ENCODE data around the gene TMEM14B.
A peak's percentile ranks its signal among the peaks of the same experiment; 100 is the strongest.
"Not testable (repeated sequence)": the region's sequence is repeated elsewhere in the genome, so short reads cannot be mapped to it uniquely, and the experiment has no call there.

The TMEM14B gene

GRCh38 chr6:10733151-10733715 lies 14.4 kb upstream of the TMEM14B start:
- peaks cover 12% of the 10 kb centered on the region for H3K36me3 ChIP-seq (ENCODE audit: insufficient read depth, low read length)
- no peak overlapping the region for H3K9ac ChIP-seq (ENCODE audit: low read depth, low read length)
- H3K4me1 ChIP-seq (ENCODE audit: insufficient read depth, low read length) = no peaks in the 10 kb centered on the region; the same call in 1 of the 2 replicates
- no peaks in the 10 kb centered on the region for H3K9me3 ChIP-seq (ENCODE audit: control insufficient read depth, insufficient read depth, low read length)

DNA sequence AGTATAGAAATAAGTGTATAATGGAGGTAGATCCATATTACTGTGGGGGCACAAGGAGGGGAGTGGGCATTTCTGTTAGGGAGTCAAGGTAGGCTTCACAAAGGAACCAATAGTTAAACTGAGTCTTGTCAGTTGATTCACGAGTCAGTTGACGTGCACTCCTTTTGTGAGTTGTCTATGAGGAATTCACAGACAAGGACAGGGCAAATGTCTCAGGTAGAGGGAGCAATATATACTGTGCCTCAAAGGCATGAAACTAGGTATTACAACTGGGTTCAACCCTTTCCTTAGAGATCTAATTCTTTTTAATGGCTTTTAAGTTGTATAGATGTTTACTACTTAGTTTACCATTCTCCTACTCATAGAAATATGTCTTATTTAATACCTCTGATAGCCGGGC lies 13.7 kb upstream of the TMEM14B start:
- Histone ChIP-seq H3K36me3 (ENCODE audit: insufficient read depth, low read length) (peaks cover 12% of the 10 kb centered on the region), H3K4me1 (ENCODE audit: insufficient read depth, low read length) (no peaks in the 10 kb centered on the region; the same call in 1 of the 2 replicates), H3K9me3 (ENCODE audit: control insufficient read depth, insufficient read depth, low read length) (no peaks in the 10 kb centered on the region), H3K9ac (ENCODE audit: low read depth, low read length) (no peak overlapping the region)

DNA sequence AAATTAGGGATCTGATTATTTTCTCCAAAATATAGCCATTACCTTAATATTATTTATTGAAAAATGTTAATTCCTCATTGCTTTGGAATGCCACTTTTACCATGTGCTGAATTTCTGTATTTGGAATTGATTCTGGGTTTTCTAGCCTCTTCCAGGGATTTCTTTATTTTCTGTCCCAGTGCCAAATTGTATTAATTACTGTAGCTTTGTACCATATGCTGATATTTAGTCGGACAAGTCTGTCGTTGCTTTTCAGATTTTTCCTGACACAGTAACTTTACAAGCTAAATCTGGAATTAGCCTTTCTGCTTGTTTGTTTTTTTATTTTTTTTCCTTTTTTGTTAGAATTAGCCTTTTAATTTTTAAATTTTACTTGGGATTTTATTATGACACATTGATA lies 10.9 kb upstream of the TMEM14B start:
- no peaks in the 10 kb centered on the region; the same call in 1 of the 2 replicates for H3K36me3 ChIP-seq (ENCODE audit: insufficient read depth, low read length)
- H3K4me1 ChIP-seq (ENCODE audit: insufficient read depth, low read length) = no peaks in the 10 kb centered on the region; the same call in 1 of the 2 replicates
- H3K9me3 ChIP-seq (ENCODE audit: control insufficient read depth, insufficient read depth, low read length) = no peaks in the 10 kb centered on the region
- no peak overlapping the region for H3K9ac ChIP-seq (ENCODE audit: low read depth, low read length)

DNA sequence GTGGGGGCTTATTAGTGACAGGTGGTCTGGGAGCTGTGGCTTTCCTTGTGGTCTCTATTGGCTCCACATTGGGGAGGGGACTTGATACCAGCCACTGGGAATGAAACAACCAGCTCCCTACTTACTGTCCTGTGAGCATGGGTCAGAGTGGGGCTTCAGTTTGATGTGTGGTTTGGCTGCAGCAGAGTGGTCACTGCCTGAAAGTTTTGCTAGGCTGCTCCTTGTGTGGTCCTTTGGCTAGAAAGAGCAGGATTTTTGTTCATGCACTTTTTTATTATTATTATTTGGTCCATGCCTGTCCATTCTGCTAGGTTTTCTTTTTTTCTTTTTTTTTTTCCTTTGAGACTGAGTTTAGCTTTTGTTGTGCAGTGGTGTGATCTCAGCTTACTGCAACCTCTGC lies 7.5 kb upstream of the TMEM14B start:
- peaks cover 7% of the 10 kb centered on the region; the same call in 1 of the 2 replicates for H3K4me1 ChIP-seq (ENCODE audit: insufficient read depth, low read length)
- H3K9ac ChIP-seq (ENCODE audit: low read depth, low read length) = no peak overlapping the region
- H3K9me3 ChIP-seq (ENCODE audit: control insufficient read depth, insufficient read depth, low read length) = no peaks in the 10 kb centered on the region
- no peaks in the 10 kb centered on the region for H3K36me3 ChIP-seq (ENCODE audit: insufficient read depth, low read length)

DNA sequence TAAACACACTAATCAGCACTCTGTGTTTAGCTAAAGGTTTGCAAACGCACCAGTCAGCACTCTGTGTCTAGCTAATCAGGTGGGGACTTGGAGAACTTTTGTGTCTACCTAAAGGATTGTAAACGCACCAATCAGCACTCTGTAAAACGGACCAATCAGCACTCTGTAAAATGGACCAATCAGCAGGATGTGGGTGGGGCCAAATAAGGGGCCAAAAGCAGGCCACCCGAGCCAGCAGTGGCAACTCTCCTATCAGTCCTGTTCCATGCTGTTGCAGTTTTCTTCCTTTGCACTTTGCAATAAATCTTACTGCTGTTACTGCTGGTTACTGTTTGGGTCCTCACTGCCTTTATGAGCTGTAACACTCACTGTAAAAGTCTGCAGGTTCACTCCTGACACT lies 6.0 kb upstream of the TMEM14B start:
- not testable (repeated sequence) for H3K9me3 ChIP-seq (ENCODE audit: control insufficient read depth, insufficient read depth, low read length); H3K9ac ChIP-seq (ENCODE audit: low read depth, low read length); H3K36me3 ChIP-seq (ENCODE audit: insufficient read depth, low read length)
- peaks cover 12% of the 10 kb centered on the region for H3K4me1 ChIP-seq (ENCODE audit: insufficient read depth, low read length)

- Histone ChIP-seq H3K9me3 (ENCODE audit: control insufficient read depth, insufficient read depth, low read length) (no peaks in the 10 kb centered on the region), H3K9ac (ENCODE audit: low read depth, low read length) (no peak overlapping the region), H3K36me3 (ENCODE audit: insufficient read depth, low read length) (no peaks in the 10 kb centered on the region), H3K4me1 (ENCODE audit: insufficient read depth, low read length) (peaks cover 14% of the 10 kb centered on the region)
Measured at GRCh38 chr6:10742251-10742650, 5.4 kb upstream of the TMEM14B start.

DNA sequence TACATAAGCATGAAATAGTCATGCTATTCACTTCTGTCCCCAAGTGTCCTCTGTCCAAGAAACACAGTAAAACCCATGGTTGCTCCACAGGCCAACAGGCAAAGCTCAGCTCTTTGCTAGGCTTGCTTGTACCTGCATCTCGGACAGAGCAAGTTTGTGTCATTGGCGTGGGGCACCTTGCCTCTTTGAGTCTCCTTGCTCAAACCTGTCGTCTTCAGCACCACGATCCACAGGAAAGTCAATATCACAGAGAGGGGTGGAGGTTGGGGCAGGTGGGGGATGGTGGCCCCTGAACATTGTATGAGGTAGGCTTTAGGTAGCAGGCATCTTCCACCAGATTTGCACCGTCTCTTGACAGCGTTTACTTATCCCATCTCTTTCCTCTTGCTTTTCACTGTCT lies 4.1 kb upstream of the TMEM14B start:
- Histone ChIP-seq H3K4me1 (ENCODE audit: insufficient read depth, low read length) (peaks cover 14% of the 10 kb centered on the region), H3K36me3 (ENCODE audit: insufficient read depth, low read length) (no peaks in the 10 kb centered on the region), H3K9ac (ENCODE audit: low read depth, low read length) (no peak overlapping the region), H3K9me3 (ENCODE audit: control insufficient read depth, insufficient read depth, low read length) (no peaks in the 10 kb centered on the region)

DNA sequence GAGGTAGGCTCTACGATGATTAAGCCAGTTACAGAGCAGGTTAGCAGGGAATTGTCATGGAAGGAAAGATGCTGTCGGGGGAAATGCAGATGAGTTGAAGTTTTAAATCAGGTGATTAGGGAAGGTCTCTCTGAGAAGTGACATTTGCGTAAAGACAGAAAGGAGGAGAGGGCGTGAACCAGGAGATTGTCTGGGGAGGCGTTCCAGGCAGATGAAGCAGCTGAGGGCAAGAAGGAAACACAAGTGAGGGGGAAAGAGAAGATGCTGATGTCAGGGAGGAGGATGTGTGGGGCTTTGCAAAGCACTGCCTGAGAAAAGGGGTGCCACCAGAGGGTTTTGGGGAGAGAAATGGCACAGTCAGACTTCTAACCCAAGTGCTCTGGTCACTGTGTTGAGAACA lies 2.5 kb upstream of the TMEM14B start:
- Histone ChIP-seq H3K4me1 (ENCODE audit: insufficient read depth, low read length) (peaks cover 21% of the 10 kb centered on the region), H3K9me3 (ENCODE audit: control insufficient read depth, insufficient read depth, low read length) (no peaks in the 10 kb centered on the region), H3K36me3 (ENCODE audit: insufficient read depth, low read length) (peaks cover 6% of the 10 kb centered on the region), H3K9ac (ENCODE audit: low read depth, low read length) (no peak overlapping the region)

DNA sequence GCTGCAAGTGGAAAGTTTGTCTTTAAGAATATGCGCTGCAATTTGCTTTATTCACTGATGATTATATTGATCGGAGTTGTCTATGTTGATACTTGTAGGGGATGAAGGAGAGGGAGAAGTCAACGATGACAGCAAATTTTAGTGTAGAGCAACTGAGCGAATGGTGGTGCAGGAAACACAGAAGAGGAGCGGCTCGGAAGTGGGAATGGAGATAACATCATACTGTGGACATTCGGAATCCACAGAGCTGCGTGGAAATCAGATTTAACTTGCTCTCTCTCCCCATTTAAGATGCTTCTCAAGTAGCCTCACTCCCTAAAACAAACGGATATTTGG lies 722 bp upstream of the TMEM14B start:
- H3K9me3 ChIP-seq (ENCODE audit: control insufficient read depth, insufficient read depth, low read length) = no peaks in the 10 kb centered on the region
- peak overlapping the region; percentile 49 for H3K9ac ChIP-seq (ENCODE audit: low read depth, low read length)
- peaks cover 21% of the 10 kb centered on the region for H3K4me1 ChIP-seq (ENCODE audit: insufficient read depth, low read length)
- H3K36me3 ChIP-seq (ENCODE audit: insufficient read depth, low read length) = peaks cover 12% of the 10 kb centered on the region

DNA sequence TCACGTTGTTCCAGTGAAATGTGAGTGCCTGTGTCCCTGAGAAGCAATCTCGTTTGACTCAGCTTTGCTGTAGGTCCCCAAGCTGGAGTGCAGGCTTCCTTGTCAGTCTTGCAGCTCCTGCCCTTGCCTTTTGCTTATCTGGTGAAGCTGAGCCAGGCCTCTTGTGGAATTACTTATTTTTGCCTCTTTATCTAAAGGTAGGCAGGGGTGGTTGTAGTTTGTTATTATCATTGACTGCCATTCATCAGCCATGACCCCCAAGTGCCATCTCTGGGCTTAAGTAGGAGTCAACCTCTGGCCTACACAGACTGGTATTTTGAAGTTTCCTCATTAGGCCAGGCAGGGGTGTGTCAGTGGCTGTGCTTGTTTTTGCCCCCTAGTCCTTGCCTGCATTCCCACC lies 2.1 kb downstream of the TMEM14B start:
- Histone ChIP-seq H3K36me3 (ENCODE audit: insufficient read depth, low read length) (peaks cover 18% of the 10 kb centered on the region), H3K4me1 (ENCODE audit: insufficient read depth, low read length) (peaks cover 16% of the 10 kb centered on the region; the same call in 1 of the 2 replicates), H3K9ac (ENCODE audit: low read depth, low read length) (no peak overlapping the region), H3K9me3 (ENCODE audit: control insufficient read depth, insufficient read depth, low read length) (no peaks in the 10 kb centered on the region)

DNA sequence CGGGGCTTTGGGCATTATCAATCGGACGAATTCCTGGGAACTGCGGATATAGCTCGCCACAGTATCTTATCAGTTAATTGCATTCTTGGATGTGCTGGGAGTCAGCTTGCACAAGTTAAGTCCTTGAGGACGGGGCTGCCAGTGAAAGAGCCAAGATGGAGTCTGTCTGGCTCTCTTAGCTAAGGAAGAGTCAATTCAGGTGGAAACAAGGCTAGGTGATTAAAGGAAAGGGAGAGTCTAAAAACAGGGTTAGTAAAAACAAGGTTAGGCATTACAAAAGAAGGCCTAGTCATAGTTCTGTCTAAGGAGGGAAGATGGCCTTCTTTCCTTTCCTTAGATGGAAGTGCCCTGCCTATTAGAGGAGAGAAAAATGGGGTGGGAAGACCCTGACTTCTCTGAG lies 3.0 kb downstream of the TMEM14B start:
- not testable (repeated sequence) for H3K9me3 ChIP-seq (ENCODE audit: control insufficient read depth, insufficient read depth, low read length); H3K9ac ChIP-seq (ENCODE audit: low read depth, low read length)
- Histone ChIP-seq H3K4me1 (ENCODE audit: insufficient read depth, low read length) (peaks cover 11% of the 10 kb centered on the region; the same call in 1 of the 2 replicates), H3K36me3 (ENCODE audit: insufficient read depth, low read length) (peaks cover 18% of the 10 kb centered on the region)

DNA sequence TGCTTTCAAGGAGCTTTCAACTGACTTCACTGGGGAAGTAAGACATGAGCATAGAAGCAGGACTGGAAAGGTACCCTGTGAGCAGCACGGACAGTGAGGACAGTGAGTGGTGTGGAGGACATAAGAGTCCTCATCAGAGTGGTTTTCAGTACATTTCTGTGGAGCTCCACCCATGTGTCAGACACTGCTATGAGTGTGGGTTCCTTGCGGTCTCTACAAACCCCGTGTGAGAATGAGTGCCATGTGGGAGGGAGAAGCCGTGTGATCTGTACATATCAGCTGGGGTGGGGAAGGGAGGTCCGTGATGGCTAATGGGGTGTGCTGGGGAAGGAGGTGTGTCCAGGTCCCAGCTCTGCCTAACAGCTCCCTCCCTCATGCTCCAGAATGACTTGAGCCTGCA lies 4.2 kb downstream of the TMEM14B start:
- not testable (repeated sequence) for H3K9ac ChIP-seq (ENCODE audit: low read depth, low read length); H3K9me3 ChIP-seq (ENCODE audit: control insufficient read depth, insufficient read depth, low read length); H3K4me1 ChIP-seq (ENCODE audit: insufficient read depth, low read length)
- H3K36me3 ChIP-seq (ENCODE audit: insufficient read depth, low read length) = peaks cover 18% of the 10 kb centered on the region

- Histone ChIP-seq H3K36me3 (ENCODE audit: insufficient read depth, low read length) (peaks cover 9% of the 10 kb centered on the region), H3K9me3 (ENCODE audit: control insufficient read depth, insufficient read depth, low read length) (no peaks in the 10 kb centered on the region), H3K4me1 (ENCODE audit: insufficient read depth, low read length) (0 out of 2 replicates have a peak, but pooled peaks cover 7% of the 10 kb centered on the region)
Measured at GRCh38 chr6:10756085-10756484, 8.5 kb downstream of the TMEM14B start.

DNA sequence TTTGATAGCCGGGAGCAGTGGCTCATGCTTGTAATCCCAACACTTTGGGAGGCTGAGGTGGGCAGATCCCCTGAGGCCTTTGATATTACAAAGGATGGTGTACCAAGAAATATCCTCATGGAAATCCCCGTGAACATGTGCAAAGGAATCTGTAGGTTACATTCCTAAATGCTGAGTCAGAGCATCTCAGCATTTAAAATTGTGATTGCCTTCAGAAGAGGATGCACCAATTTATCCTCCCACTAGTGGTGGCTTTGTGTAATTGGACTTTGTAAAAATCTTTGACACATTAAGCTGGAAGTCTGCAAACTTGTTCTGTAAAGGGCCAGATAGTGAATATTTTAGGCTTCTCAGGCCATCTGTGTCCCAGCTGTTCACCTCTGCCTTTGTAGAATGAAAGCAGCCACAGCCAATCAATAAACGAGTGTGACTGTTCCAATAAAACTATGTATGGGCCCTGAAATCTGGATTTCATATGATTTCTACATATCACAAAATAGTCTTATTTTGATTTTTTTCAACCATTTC lies 11.8 kb downstream of the TMEM14B start:
- no peaks in the 10 kb centered on the region for H3K9me3 ChIP-seq (ENCODE audit: control insufficient read depth, insufficient read depth, low read length)
- H3K4me1 ChIP-seq (ENCODE audit: insufficient read depth, low read length) = 0 out of 2 replicates have a peak, but pooled peaks cover 7% of the 10 kb centered on the region
- H3K36me3 ChIP-seq (ENCODE audit: insufficient read depth, low read length) = no peaks in the 10 kb centered on the region; the same call in none of the 2 replicates
- H3K9ac ChIP-seq (ENCODE audit: low read depth, low read length) = no peak overlapping the region

More at GRCh38 chr6:10756085-10756484, 8.5 kb downstream of the TMEM14B start:
- no peak overlapping the region for H3K9ac ChIP-seq (ENCODE audit: low read depth, low read length)

- H3K9me3 ChIP-seq (ENCODE audit: control insufficient read depth, insufficient read depth, low read length) = no peaks in the 10 kb centered on the region
- H3K36me3 ChIP-seq (ENCODE audit: insufficient read depth, low read length) = no peaks in the 10 kb centered on the region; the same call in none of the 2 replicates
- H3K4me1 ChIP-seq (ENCODE audit: insufficient read depth, low read length) = 0 out of 2 replicates have a peak, but pooled peaks cover 7% of the 10 kb centered on the region
- H3K9ac ChIP-seq (ENCODE audit: low read depth, low read length) = no peak overlapping the region
Measured at GRCh38 chr6:10759884-10760329, 12.3 kb downstream of the TMEM14B start.

Measured in ES-I3 (cell line).